GM12891 (cell line): Measurements from ENCODE around the gene UBE2U.

Experiments used
- PAX5 ChIP-seq: IDR thresholded peaks from 2 replicates; pipeline ENCODE4 v1.6.1; 2011; ENCODE audit warnings: low read length, moderate library complexity, mild to moderate bottlenecking; ENCODE audit not compliant: insufficient read depth, severe bottlenecking
- POLR2A ChIP-seq: IDR thresholded peaks from 2 replicates; pipeline ENCODE4 v1.6.1; 2011; ENCODE audit warnings: low read depth, low read length, control low read depth
- POLR2AphosphoS5 ChIP-seq: IDR thresholded peaks from 2 replicates; pipeline ENCODE4 v1.6.1; 2011; ENCODE audit warnings: low read depth, low read length, control low read depth
- POU2F2 ChIP-seq: IDR thresholded peaks from 2 replicates; pipeline ENCODE4 v1.6.1; 2011; ENCODE audit warnings: low read depth, mild to moderate bottlenecking, control low read depth, low read length, moderate library complexity
- SPI1 ChIP-seq: IDR thresholded peaks from 2 replicates; pipeline ENCODE4 v1.6.1; 2011; ENCODE audit warnings: low read depth, low read length, control low read depth
- TAF1 ChIP-seq: IDR thresholded peaks from 2 replicates; pipeline ENCODE4 v1.6.1; 2011; ENCODE audit warnings: low read depth, low read length, control low read depth

GRCh38 chr1:64293820-64294219 is 90.4 kb downstream of the UBE2U start:
- TF ChIP-seq POLR2A (no peak), TAF1 (no peak), POLR2AphosphoS5 (no peak), PAX5 (no peak), SPI1 (no peak), POU2F2 (no peak)
